Activated naive CD4-positive, alpha-beta T cell treated with anti-CD3 and anti-CD28 coated beads, Interleukin-2, amount 50 U/mL, for 72 hours (primary cell): ENCODE data around the gene ZNF445. TPM values are rescaled to one million over a fixed set of nuclear protein-coding genes. Genes with fewer than 3 reads are reported as not detected.
"Not testable (repeated sequence)": the region's sequence is repeated elsewhere in the genome, so short reads cannot be mapped to it uniquely, and the experiment has no call there.

Experiments
- ATAC-seq, 2 donors: fragments of 150-1000 bp; cut with Tn5 transposase; 2 replicates each; pipeline ENCODE4 v1.10.0; 2021; ENCODE audit warnings: mild to moderate bottlenecking in 2 of 2, moderate library complexity in 2 of 2
- DNase-seq, 2 donors: peaks; one replicate each; pipeline ENCODE4 v3.0.0; 2021 to 2022; ENCODE audit warnings: low spot score in 2 of 2
- H3K27ac Mint-ChIP-seq, 2 donors: one replicate each; pipeline ENCODE4 v1.8.0; 2022; ENCODE audit warnings: mild to moderate bottlenecking in 2 of 2, mixed read lengths in 2 of 2
- H3K36me3 Mint-ChIP-seq, 2 donors: one replicate each; pipeline ENCODE4 v1.8.0; 2022; ENCODE audit warnings: mixed read lengths in 2 of 2
- H3K9me3 Mint-ChIP-seq, 2 donors: one replicate each; pipeline ENCODE4 v1.8.0; 2022; ENCODE audit warnings: mixed read lengths in 2 of 2
- total RNA-seq, 2 donors: library from RNA; stranded (reverse); gene quantifications; one replicate each; pipeline ENCODE4 v1.2.3, GENCODE V29; 2022

ZNF445 gene
- total RNA-seq, 2 donors from 2014 or later: 9.5 to 20.9 TPM

GRCh38 chr3:44495636-44496415, 18.4 kb upstream of the ZNF445 start:
- H3K9me3 Mint-ChIP-seq: peaks cover 45 to 51% of the 10 kb centered on the region in 2 donors
- ATAC-seq: no peak

GRCh38 chr3:44492496-44492895, 15.0 kb upstream of the ZNF445 start:
- DNase-seq (no peak), ATAC-seq (no peak)
- Mint-ChIP-seq H3K9me3 (peaks cover 25 to 42% of the 10 kb centered on the region in 2 donors), H3K27ac (no peak overlapping the region), H3K36me3 (peaks cover 51 to 63% of the 10 kb centered on the region in 2 donors)

More at GRCh38 chr3:44495636-44496415, 18.4 kb upstream of the ZNF445 start:
- Mint-ChIP-seq H3K27ac (no peak overlapping the region), H3K36me3 (peaks cover 76 to 77% of the 10 kb centered on the region in 2 donors)
- DNase-seq: no peak

- DNase-seq (no peak), ATAC-seq (no peak)
- H3K36me3 Mint-ChIP-seq: peaks cover 5% of the 10 kb centered on the region in 2 donors
- H3K9me3 Mint-ChIP-seq: peaks cover 11 to 14% of the 10 kb centered on the region in 2 donors
- H3K27ac Mint-ChIP-seq: no peak overlapping the region
Observed at GRCh38 chr3:44482721-44483120, 5.3 kb upstream of the ZNF445 start.

- Mint-ChIP-seq H3K36me3 (peaks cover 0 to 4% of the 10 kb centered on the region in 2 donors), H3K27ac (peak overlapping the region in 1 of 2 donors; percentile 87), H3K9me3 (no peaks in the 10 kb centered on the region)
- ATAC-seq (no peak), DNase-seq (no peak)
Observed at GRCh38 chr3:44478606-44479094, 1.2 kb upstream of the ZNF445 start.

GRCh38 chr3:44478055-44478468, 592 bp upstream of the ZNF445 start:
- Mint-ChIP-seq H3K36me3 (peaks cover 0 to 6% of the 10 kb centered on the region in 2 donors), H3K27ac (peak overlapping the region in 1 of 2 donors; percentile 87), H3K9me3 (no peaks in the 10 kb centered on the region)
- DNase-seq: no peak
- peak in 1 of 2 donors; percentile 6 for ATAC-seq

DNA sequence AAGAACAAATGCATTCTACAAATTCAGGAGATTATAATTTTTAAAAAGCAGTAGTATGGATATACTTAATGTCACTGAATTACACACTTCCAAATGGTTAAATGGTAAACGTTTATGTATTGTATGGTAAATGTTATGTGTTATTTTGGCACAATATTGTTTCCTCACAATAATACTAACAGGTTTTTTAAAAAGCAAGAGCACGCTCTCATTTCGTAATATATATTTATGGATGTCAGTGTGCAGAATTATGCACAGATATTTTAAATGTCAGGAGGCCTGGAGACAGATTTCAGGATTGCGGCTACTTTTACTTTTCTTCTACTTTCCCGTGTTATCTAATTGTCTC, 533 bp downstream of the ZNF445 start:
- ATAC-seq (no peak), DNase-seq (no peak)
- Mint-ChIP-seq H3K36me3 (peaks cover 0 to 6% of the 10 kb centered on the region in 2 donors), H3K27ac (peak overlapping the region; percentile 67 to 87), H3K9me3 (no peaks in the 10 kb centered on the region)

GRCh38 chr3:44476181-44476611, 1.3 kb downstream of the ZNF445 start:
- H3K36me3 Mint-ChIP-seq: peaks cover 0 to 6% of the 10 kb centered on the region in 2 donors
- DNase-seq (no peak), ATAC-seq (peak in 1 of 2 donors; percentile 11)
- no peaks in the 10 kb centered on the region for H3K9me3 Mint-ChIP-seq
- H3K27ac Mint-ChIP-seq: peak overlapping the region; percentile 67 to 87

- ATAC-seq, DNase-seq, H3K27ac Mint-ChIP-seq, H3K9me3 Mint-ChIP-seq: not testable (repeated sequence)
- H3K36me3 Mint-ChIP-seq: peaks cover 0 to 19% of the 10 kb centered on the region in 2 donors
Observed at GRCh38 chr3:44474886-44475285, 2.6 kb downstream of the ZNF445 start.

- H3K9me3 Mint-ChIP-seq: no peaks in the 10 kb centered on the region
- ATAC-seq (no peak), DNase-seq (no peak)
- H3K36me3 Mint-ChIP-seq: peaks cover 0 to 37% of the 10 kb centered on the region in 2 donors
- no peak overlapping the region for H3K27ac Mint-ChIP-seq
Observed at GRCh38 chr3:44470430-44470829, 7.0 kb downstream of the ZNF445 start.

GRCh38 chr3:44469914-44470313, 7.6 kb downstream of the ZNF445 start:
- no peak for DNase-seq
- peak overlapping the region in 1 of 2 donors; percentile 44 for H3K27ac Mint-ChIP-seq

GRCh38 chr3:44468572-44469520, 8.6 kb downstream of the ZNF445 start:
- Mint-ChIP-seq H3K27ac (peak overlapping the region; percentile 6 to 74), H3K36me3 (peaks cover 0 to 44% of the 10 kb centered on the region in 2 donors), H3K9me3 (no peaks in the 10 kb centered on the region)
- DNase-seq (peak in 1 of 2 donors; percentile 7), ATAC-seq (peak; percentile 50 to 63)

More at GRCh38 chr3:44469914-44470313, 7.6 kb downstream of the ZNF445 start:
- no peaks in the 10 kb centered on the region for H3K9me3 Mint-ChIP-seq
- ATAC-seq: no peak
- peaks cover 0 to 42% of the 10 kb centered on the region in 2 donors for H3K36me3 Mint-ChIP-seq

DNA sequence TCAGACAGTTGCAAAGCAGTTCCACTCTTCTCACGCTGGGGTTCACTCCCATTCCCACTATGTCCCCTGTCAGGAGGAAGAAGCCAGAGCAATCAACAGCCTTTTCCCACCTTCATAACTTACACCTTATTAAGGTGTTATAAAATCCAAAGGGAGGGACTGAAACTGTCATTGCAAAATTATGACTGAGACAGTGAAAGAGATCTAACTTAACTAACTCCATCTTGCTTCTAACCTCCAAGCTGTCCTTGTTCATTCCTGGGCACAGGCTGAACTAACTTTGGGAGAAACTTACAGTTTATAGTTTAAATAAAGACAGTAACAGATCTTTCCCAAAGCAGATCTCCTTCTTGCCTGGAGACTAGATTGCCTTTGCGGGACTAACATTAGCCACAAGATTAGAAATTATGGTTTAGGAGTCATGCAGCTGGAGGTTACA, 9.4 kb downstream of the ZNF445 start:
- not testable (repeated sequence) for H3K27ac Mint-ChIP-seq, H3K9me3 Mint-ChIP-seq, DNase-seq, ATAC-seq
- H3K36me3 Mint-ChIP-seq: peaks cover 0 to 48% of the 10 kb centered on the region in 2 donors

DNA sequence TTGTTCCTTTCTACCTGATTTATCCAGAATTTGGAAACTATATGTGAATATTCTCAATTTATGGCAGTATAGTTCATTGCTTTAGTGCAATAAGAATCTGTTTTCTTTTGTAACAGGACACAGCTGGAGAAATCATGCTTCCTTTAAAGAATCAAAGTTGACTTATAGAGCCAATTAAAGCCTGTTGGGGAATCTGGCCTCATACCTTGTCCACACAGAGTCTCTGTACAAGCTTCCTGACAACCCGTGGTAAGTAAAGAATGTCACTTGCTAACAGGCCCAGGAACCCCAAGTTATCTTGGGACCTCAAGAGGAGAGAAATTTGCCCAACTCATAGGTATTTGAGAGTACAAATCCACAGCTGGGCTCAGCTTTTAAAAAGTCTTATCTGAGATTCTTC, 10.2 kb downstream of the ZNF445 start:
- no peak for ATAC-seq
- Mint-ChIP-seq H3K9me3 (peaks cover 0 to under 1% of the 10 kb centered on the region in 2 donors), H3K36me3 (peaks cover 8 to 56% of the 10 kb centered on the region in 2 donors), H3K27ac (no peak overlapping the region)
- DNase-seq: no peak

- not testable (repeated sequence) for H3K27ac Mint-ChIP-seq, ATAC-seq, DNase-seq
- Mint-ChIP-seq H3K36me3 (peaks cover 32 to 68% of the 10 kb centered on the region in 2 donors), H3K9me3 (peaks cover 18 to 24% of the 10 kb centered on the region in 2 donors)
Observed at GRCh38 chr3:44464920-44465319, 12.6 kb downstream of the ZNF445 start.

DNA sequence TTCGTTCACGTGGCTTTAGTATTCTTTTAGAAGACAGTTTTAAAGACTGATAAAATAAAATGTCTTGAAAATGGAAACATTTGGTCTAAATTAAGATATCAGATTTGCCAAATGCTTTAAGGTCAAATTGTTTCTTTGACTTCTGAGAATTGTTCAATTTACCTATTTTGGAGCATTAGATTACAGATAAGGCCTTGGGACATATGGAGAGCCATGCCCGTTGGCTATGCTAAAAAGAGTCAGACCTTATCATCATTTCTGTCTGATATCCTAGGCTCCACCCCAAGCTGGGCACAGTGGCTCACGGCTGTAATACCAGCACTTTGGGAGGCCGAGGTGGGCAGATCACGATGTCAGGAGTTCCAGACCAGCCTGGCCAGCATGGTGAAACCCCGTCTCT, 13.0 kb downstream of the ZNF445 start:
- Mint-ChIP-seq H3K36me3 (peaks cover 32 to 71% of the 10 kb centered on the region in 2 donors), H3K27ac (no peak overlapping the region), H3K9me3 (peaks cover 18 to 28% of the 10 kb centered on the region in 2 donors)
- no peak for ATAC-seq
- DNase-seq: no peak

DNA sequence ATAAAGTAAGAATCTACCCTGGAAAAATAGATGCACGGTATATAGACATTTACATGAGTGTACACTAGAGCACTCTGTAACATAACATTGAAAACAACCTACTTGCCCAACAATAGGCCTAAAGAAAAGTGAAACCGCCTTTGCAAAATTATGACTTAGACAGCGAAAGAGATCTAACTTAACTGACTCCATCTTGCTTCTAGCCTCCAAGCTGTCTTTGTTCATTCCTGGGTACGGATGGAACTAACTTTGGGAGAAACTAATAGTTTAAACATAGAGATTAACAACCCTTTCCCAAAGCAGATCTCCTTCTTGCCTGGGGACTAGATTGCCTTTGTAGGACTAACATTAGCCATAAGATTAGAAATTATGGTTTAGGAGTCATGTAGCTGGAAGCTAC, 17.4 kb downstream of the ZNF445 start:
- Mint-ChIP-seq H3K36me3 (peaks cover 46 to 75% of the 10 kb centered on the region in 2 donors), H3K9me3 (peaks cover 18 to 33% of the 10 kb centered on the region in 2 donors)
- DNase-seq, H3K27ac Mint-ChIP-seq, ATAC-seq: not testable (repeated sequence)
